Measurements from ENCODE around the gene OPN5.

OPN5 gene

GRCh38 chr6:47781732-47782131, at the start of gene OPN5:
OPN5 (plus strand) TSS chr6:47782032; CDS start chr6:47782067, 35 bp downstream.
- TF ChIP-seq CTCF (IDR thresholded peaks at IDR 0.05; ENCODE audit: low read depth, low read length, missing control alignments) = no peak
- DNase-seq (ENCODE audit: extremely low read depth, low read depth) = no peak
- no peak within 1 kb of the TSS for H3K4me3 ChIP-seq (replicated peaks; ENCODE audit: low read depth, low read length)

- no peak for TF ChIP-seq CTCF (IDR thresholded peaks at IDR 0.05; ENCODE audit: low read depth, low read length, missing control alignments)
- no peak for DNase-seq (ENCODE audit: extremely low read depth, low read depth)
- no peak overlapping the region for H3K4me3 ChIP-seq (replicated peaks; ENCODE audit: low read depth, low read length)
Observed at GRCh38 chr6:47733879-47734558, 47.8 kb upstream of the OPN5 start.

GRCh38 chr6:47734831-47735481, 46.9 kb upstream of the OPN5 start:
- TF ChIP-seq CTCF (IDR thresholded peaks at IDR 0.05; ENCODE audit: low read depth, low read length, missing control alignments) = no peak
- DNase-seq (ENCODE audit: extremely low read depth, low read depth) = no peak
- H3K4me3 ChIP-seq (replicated peaks; ENCODE audit: low read depth, low read length) = no peak overlapping the region

- no peak for DNase-seq (ENCODE audit: extremely low read depth, low read depth)
- no peak for TF ChIP-seq CTCF (IDR thresholded peaks at IDR 0.05; ENCODE audit: low read depth, low read length, missing control alignments)
- no peak overlapping the region for H3K4me3 ChIP-seq (replicated peaks; ENCODE audit: low read depth, low read length)
Observed at GRCh38 chr6:47736083-47736700, 45.6 kb upstream of the OPN5 start.

GRCh38 chr6:47737406-47737805, 44.4 kb upstream of the OPN5 start:
- TF ChIP-seq CTCF (IDR thresholded peaks at IDR 0.05; ENCODE audit: low read depth, low read length, missing control alignments) = no peak
- H3K4me3 ChIP-seq (replicated peaks; ENCODE audit: low read depth, low read length) = no peak overlapping the region
- DNase-seq (ENCODE audit: extremely low read depth, low read depth) = no peak

- H3K4me3 ChIP-seq (replicated peaks; ENCODE audit: low read depth, low read length) = no peak overlapping the region
- no peak for DNase-seq (ENCODE audit: extremely low read depth, low read depth)
- no peak for TF ChIP-seq CTCF (IDR thresholded peaks at IDR 0.05; ENCODE audit: low read depth, low read length, missing control alignments)
Observed at GRCh38 chr6:47740714-47741113, 41.1 kb upstream of the OPN5 start.

Data from HFF-Myc (cell line).